H1 (cell line): ENCODE results near the gene TMEM9B. TPM values are rescaled to one million over a fixed set of nuclear protein-coding genes. Genes with fewer than 3 reads are reported as not detected.

Experiments
- BCL11A ChIP-seq, 2 experiments: IDR thresholded peaks; one replicate each; pipeline ENCODE4 v1.6.1; 2011; ENCODE audit warnings: low read depth in 2 of 2, low read length in 2 of 2, mild to moderate bottlenecking in 2 of 2
- CBX5 ChIP-seq: fragments of 300-800, 300-1000 bp; sonication (generic); IDR thresholded peaks from 2 replicates; pipeline ENCODE4 v1.7.1; 2016; ENCODE audit warnings: antibody characterized with exemption, low read length, low read depth
- EP300 ChIP-seq, 2 experiments: IDR thresholded peaks; 1 replicate in 1 of 2; 2 replicates in 1 of 2; pipeline ENCODE4 v1.6.1; 2011 to 2012; ENCODE audit warnings: low read depth in 2 of 2, low read length in 2 of 2, mild to moderate bottlenecking in 2 of 2, borderline replicate concordance in 1 of 2, inconsistent platforms in 1 of 2, moderate library complexity in 1 of 2
- JUND ChIP-seq: IDR thresholded peaks from 2 replicates; pipeline ENCODE4 v1.6.1; 2011; ENCODE audit warnings: mild to moderate bottlenecking, improper control_type of control experiment, low read length
- NANOG ChIP-seq: IDR thresholded peaks from 2 replicates; pipeline ENCODE4 v1.6.1; 2011; ENCODE audit warnings: low read length, low read depth, mild to moderate bottlenecking, inconsistent platforms; ENCODE audit not compliant: insufficient read depth, poor library complexity, severe bottlenecking
- NRF1 ChIP-seq: IDR thresholded peaks from 2 replicates; pipeline ENCODE4 v1.6.1; 2011; ENCODE audit warnings: mild to moderate bottlenecking, low read depth, low read length, improper control_type of control experiment
- RAD21 ChIP-seq, 2 experiments: IDR thresholded peaks in 1 of 2; conservative IDR thresholded peaks in 1 of 2; 2 replicates each; pipeline ENCODE4 v1.6.1; 2011; ENCODE audit warnings: low read depth in 2 of 2, low read length in 2 of 2, improper control_type of control experiment in 1 of 2, inconsistent platforms in 1 of 2, mild to moderate bottlenecking in 1 of 2, moderate library complexity in 1 of 2
- SUZ12 ChIP-seq: fragments of 200-600 bp; sonication (generic); IDR thresholded peaks from 2 replicates; pipeline ENCODE4 v1.6.1; 2012; ENCODE audit warnings: mild to moderate bottlenecking, inconsistent platforms, low read length, moderate library complexity, mixed read lengths
- TBP ChIP-seq: IDR thresholded peaks from 2 replicates; pipeline ENCODE4 v1.6.1; 2011; ENCODE audit warnings: low read depth, low read length, improper control_type of control experiment
- polyA plus RNA-seq, 7 experiments: library from polyadenylated mRNA; depleted of rRNA in 3 of 7; stranded (reverse) in 5 of 7; unstranded in 2 of 7; fragments of >200 nt in 5 of 7; fragments of 200-250 nt in 2 of 7; gene quantifications; 1 replicate in 5 of 7; 2 replicates in 1 of 7; 4 replicates in 1 of 7; pipeline versions ENCODE4 v1.2.1 to v1.2.3, GENCODE V29; 2011 to 2013; ENCODE audit warnings: missing spikeins in 2 of 7, mixed read lengths in 2 of 7
- total RNA-seq: library from RNA; stranded (reverse); fragmentation: NEBNext Ultra II Directional; extraction: Animal tissue kit (Norgen Biotek cat#: 25700); gene quantifications from 2 replicates; pipeline ENCODE4 v1.2.1, GENCODE V29; 2021

The TMEM9B gene
- total and polyA plus RNA-seq, 2 of the 8 experiments (the other 6 are each of a cell fraction or from before 2014, with no cell fraction given) = 8.3 to 9.4 TPM

DNA sequence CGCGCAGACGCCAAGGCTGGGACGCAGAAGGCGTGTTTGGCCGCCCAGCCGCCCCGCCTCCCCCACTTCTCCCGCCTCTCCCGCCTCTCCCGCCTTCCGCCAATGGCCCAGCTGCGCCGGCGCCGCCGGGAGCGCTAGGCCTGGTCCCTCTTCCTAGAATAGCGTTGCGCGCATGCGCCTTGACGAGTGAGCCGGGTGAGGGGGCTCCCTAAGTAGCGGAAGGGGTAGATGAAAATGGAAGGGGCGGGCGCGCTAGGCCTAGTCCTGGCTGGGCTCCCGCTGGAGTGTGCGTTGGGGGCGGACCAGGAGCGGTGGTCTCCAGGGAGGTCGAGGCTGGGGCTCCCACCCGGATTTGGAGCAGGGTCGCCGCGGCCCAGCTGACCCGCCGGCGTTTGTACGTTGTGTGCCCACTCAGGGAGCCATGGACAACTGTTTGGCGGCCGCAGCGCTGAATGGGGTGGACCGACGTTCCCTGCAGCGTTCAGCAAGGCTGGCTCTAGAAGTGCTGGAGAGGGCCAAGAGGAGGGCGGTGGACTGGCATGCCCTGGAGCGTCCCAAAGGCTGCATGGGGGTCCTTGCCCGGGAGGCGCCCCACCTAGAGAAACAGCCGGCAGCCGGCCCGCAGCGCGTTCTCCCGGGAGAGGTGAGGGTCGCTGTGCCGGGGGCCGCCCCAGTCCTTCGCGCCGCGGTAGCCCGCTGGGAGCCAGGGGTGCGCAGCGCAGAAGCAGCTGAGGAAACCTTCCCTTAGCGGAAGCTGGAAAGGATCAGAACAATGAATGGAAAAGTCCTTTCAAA is 53.0 kb downstream of the TMEM9B start, which contains the start of gene AKIP1 (continued):
- TF ChIP-seq NRF1 = peak; percentile 72
- no peak for TF ChIP-seq SUZ12
- TF ChIP-seq BCL11A (IDR thresholded peaks at IDR 0.05; ENCODE audit: low read depth in 2 of 2, low read length in 2 of 2) = no peak
- 0 out of 3 replicates have a peak, but pooled peaks of 1 of the 2 experiments have one; percentile 4 for TF ChIP-seq EP300 (IDR thresholded peaks at IDR 0.05; ENCODE audit: borderline replicate concordance in 1 of 2, low read depth in 2 of 2, low read length in 2 of 2)
- TF ChIP-seq JUND = no peak
- TF ChIP-seq CBX5 = no peak
- TF ChIP-seq NANOG = no peak
- no peak for TF ChIP-seq RAD21 (IDR thresholded peaks at IDR 0.05 in 1 of 2, conservative IDR thresholded peaks at IDR 0.05 in 1 of 2; ENCODE audit: low read depth in 2 of 2, low read length in 2 of 2)
- TF ChIP-seq TBP = no peak; the same call in 1 of the 2 replicates
